Fibroblast of the conjunctiva (primary cell): ENCODE data around the gene SRGAP1.

Source experiments
- DNase-seq: peaks from one replicate; pipeline ENCODE4 v3.0.0-alpha.2; 2010; ENCODE audit warnings: low read depth

Gene SRGAP1

GRCh38 chr12:64203775-64204174 lies 359.3 kb downstream of the SRGAP1 start:
- DNase-seq = no peak

- DNase-seq = no peak
Measured at GRCh38 chr12:64205542-64205941, 361.0 kb downstream of the SRGAP1 start.

- DNase-seq = no peak
Measured at GRCh38 chr12:64207453-64207852, 363.0 kb downstream of the SRGAP1 start.
